ENCODE results near the gene MAPK10.

The MAPK10 gene

DNA sequence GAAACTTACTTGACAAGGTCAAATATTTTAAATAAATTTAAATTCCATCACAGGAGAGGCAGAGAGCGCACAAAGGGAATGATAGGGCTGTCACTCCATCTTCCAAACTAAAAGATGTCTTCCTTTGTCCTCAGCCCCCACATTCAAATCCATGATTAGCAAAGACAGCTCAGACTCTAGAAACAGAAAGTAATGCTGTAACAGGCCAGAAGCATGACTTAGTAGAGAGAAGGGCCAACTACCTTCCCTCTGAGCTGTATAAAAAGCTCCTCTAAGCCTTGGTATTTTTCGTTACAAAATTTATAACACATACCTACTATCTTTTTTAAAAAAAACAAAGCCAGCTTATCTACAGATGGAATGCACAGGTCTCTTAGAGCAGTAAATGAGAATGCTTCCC lies 207.4 kb downstream of the MAPK10 start:
- TF ChIP-seq, protein P1, sequence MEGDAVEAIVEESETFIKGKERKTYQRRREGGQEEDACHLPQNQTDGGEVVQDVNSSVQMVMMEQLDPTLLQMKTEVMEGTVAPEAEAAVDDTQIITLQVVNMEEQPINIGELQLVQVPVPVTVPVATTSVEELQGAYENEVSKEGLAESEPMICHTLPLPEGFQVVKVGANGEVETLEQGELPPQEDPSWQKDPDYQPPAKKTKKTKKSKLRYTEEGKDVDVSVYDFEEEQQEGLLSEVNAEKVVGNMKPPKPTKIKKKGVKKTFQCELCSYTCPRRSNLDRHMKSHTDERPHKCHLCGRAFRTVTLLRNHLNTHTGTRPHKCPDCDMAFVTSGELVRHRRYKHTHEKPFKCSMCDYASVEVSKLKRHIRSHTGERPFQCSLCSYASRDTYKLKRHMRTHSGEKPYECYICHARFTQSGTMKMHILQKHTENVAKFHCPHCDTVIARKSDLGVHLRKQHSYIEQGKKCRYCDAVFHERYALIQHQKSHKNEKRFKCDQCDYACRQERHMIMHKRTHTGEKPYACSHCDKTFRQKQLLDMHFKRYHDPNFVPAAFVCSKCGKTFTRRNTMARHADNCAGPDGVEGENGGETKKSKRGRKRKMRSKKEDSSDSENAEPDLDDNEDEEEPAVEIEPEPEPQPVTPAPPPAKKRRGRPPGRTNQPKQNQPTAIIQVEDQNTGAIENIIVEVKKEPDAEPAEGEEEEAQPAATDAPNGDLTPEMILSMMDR (conservative IDR thresholded peaks at IDR 0.05; ENCODE audit: low read length), result no peak
- TF ChIP-seq EZH2phosphoT487 (IDR thresholded peaks at IDR 0.05; ENCODE audit: borderline replicate concordance), result no peak
- Histone ChIP-seq H3K4me1 (ENCODE audit: insufficient read depth, low read length, poor library complexity, severe bottlenecking) (no peaks in the 10 kb centered on the region), H3K79me2 (ENCODE audit: insufficient read depth, low read length) (no peaks in the 10 kb centered on the region), H3K4me2 (ENCODE audit: low read depth, low read length, poor library complexity, severe bottlenecking) (no peak overlapping the region), H4K20me1 (ENCODE audit: insufficient read depth, low read length, poor library complexity, severe bottlenecking) (no peaks in the 10 kb centered on the region), H3K9ac (ENCODE audit: low read depth, low read length, poor library complexity, severe bottlenecking) (no peak overlapping the region), H3F3A (ENCODE audit: low read depth) (no peaks in the 10 kb centered on the region), H3K36me3 (ENCODE audit: insufficient read depth, low read length) (no peaks in the 10 kb centered on the region), H3K4me3 (ENCODE audit: low read length, poor library complexity, severe bottlenecking) (no peak overlapping the region), H3K27me3 (ENCODE audit: insufficient read depth, low read length, poor library complexity, severe bottlenecking) (no peaks in the 10 kb centered on the region), H3K9me3 (ENCODE audit: insufficient read depth, low read depth, low read length) (no peaks in the 10 kb centered on the region), H2AFZ (ENCODE audit: low read length) (peak overlapping the region; percentile 70; the same call in 1 of the 2 replicates), H3K9me2 (replicated peaks; ENCODE audit: low read depth, low read length) (no peaks in the 10 kb centered on the region)

- no peaks in the 10 kb centered on the region for H3K9me2 ChIP-seq (replicated peaks; ENCODE audit: low read depth, low read length)
- no peaks in the 10 kb centered on the region for H3K36me3 ChIP-seq (ENCODE audit: insufficient read depth, low read length)
- H3K79me2 ChIP-seq (ENCODE audit: insufficient read depth, low read length), result no peaks in the 10 kb centered on the region
- H3K9me3 ChIP-seq (ENCODE audit: insufficient read depth, low read depth, low read length), result no peaks in the 10 kb centered on the region
- no peaks in the 10 kb centered on the region for H3K4me1 ChIP-seq (ENCODE audit: insufficient read depth, low read length, poor library complexity, severe bottlenecking)
- H3K9ac ChIP-seq (ENCODE audit: low read depth, low read length, poor library complexity, severe bottlenecking), result no peak overlapping the region
- no peaks in the 10 kb centered on the region for H4K20me1 ChIP-seq (ENCODE audit: insufficient read depth, low read length, poor library complexity, severe bottlenecking)
- no peaks in the 10 kb centered on the region for H3K27me3 ChIP-seq (ENCODE audit: insufficient read depth, low read length, poor library complexity, severe bottlenecking)
- H3K4me3 ChIP-seq (ENCODE audit: low read length, poor library complexity, severe bottlenecking), result no peak overlapping the region
- no peak overlapping the region for H3K4me2 ChIP-seq (ENCODE audit: low read depth, low read length, poor library complexity, severe bottlenecking)
- no peaks in the 10 kb centered on the region for H3F3A ChIP-seq (ENCODE audit: low read depth)
- H2AFZ ChIP-seq (ENCODE audit: low read length), result no peak overlapping the region
- TF ChIP-seq, protein P1 (conservative IDR thresholded peaks at IDR 0.05; ENCODE audit: low read length), result no peak
- no peak for TF ChIP-seq EZH2phosphoT487 (IDR thresholded peaks at IDR 0.05; ENCODE audit: borderline replicate concordance)
These were observed 208.7 kb downstream of the MAPK10 start for GRCh38 chr4:86151196-86151595.

DNA sequence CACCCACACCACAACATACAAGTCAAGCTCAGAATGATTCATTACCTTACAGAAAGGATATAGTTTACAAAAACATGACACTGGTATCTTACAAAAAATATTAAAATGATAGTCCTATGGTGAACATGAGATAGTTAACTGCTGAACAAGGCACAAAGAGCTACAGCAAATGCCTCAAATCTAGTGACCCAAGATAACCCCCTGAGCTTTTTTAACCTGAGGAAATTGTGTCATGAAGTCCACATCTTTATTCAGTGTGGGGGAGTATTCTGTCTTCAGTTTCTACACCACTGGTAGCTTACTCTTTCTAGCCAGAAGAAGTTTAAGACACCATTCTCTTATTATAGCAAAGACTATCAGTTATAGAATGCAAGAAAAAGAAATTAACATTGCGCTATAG lies 218.7 kb downstream of the MAPK10 start:
- no peaks in the 10 kb centered on the region for H3K9me3 ChIP-seq (ENCODE audit: insufficient read depth, low read depth, low read length)
- no peaks in the 10 kb centered on the region for H3K9me2 ChIP-seq (replicated peaks; ENCODE audit: low read depth, low read length)
- H3K27me3 ChIP-seq (ENCODE audit: insufficient read depth, low read length, poor library complexity, severe bottlenecking), result no peaks in the 10 kb centered on the region
- no peaks in the 10 kb centered on the region for H3K79me2 ChIP-seq (ENCODE audit: insufficient read depth, low read length)
- no peak overlapping the region for H3K4me3 ChIP-seq (ENCODE audit: low read length, poor library complexity, severe bottlenecking)
- H2AFZ ChIP-seq (ENCODE audit: low read length), result no peak overlapping the region
- H3K36me3 ChIP-seq (ENCODE audit: insufficient read depth, low read length), result no peaks in the 10 kb centered on the region
- H3K4me1 ChIP-seq (ENCODE audit: insufficient read depth, low read length, poor library complexity, severe bottlenecking), result peaks cover 3% of the 10 kb centered on the region
- no peaks in the 10 kb centered on the region for H4K20me1 ChIP-seq (ENCODE audit: insufficient read depth, low read length, poor library complexity, severe bottlenecking)
- H3K9ac ChIP-seq (ENCODE audit: low read depth, low read length, poor library complexity, severe bottlenecking), result no peak overlapping the region
- no peaks in the 10 kb centered on the region for H3F3A ChIP-seq (ENCODE audit: low read depth)
- TF ChIP-seq, protein P1 (conservative IDR thresholded peaks at IDR 0.05; ENCODE audit: low read length), result no peak
- TF ChIP-seq EZH2phosphoT487 (IDR thresholded peaks at IDR 0.05; ENCODE audit: borderline replicate concordance), result no peak
- no peak overlapping the region for H3K4me2 ChIP-seq (ENCODE audit: low read depth, low read length, poor library complexity, severe bottlenecking)

All from Loucy (cell line).